Activated CD4-positive, alpha-beta memory T cell treated with anti-CD3 and anti-CD28 coated beads for 36 hours (primary cell): ENCODE data around the gene STS. TPM values are rescaled to one million over a fixed set of nuclear protein-coding genes. Genes with fewer than 3 reads are reported as not detected.

Source experiments
- CTCF ChIA-PET: fragments of 350-600 bp; sonication (Branson Sonifier 250); formaldehyde crosslinking; loops from one replicate; lab custom pipeline; 2021; ENCODE audit warnings: antibody characterized with exemption, inconsistent platforms; lab: Charles Lee
- POLR2A ChIA-PET: fragments of 350-600 bp; sonication (Branson Sonifier 250); formaldehyde crosslinking; loops from one replicate; lab custom pipeline; 2021; ENCODE audit warnings: antibody characterized with exemption; lab: Charles Lee
- DNase-seq: peaks from one replicate; pipeline ENCODE4 v3.0.0-alpha.2; 2020
- H3K27ac Mint-ChIP-seq: one replicate; pipeline ENCODE4 v1.8.0; 2021; ENCODE audit warnings: mixed read lengths
- H3K27me3 Mint-ChIP-seq: one replicate; pipeline ENCODE4 v1.8.0; 2021; ENCODE audit warnings: mixed read lengths
- H3K36me3 Mint-ChIP-seq: one replicate; pipeline ENCODE4 v1.8.0; 2021; ENCODE audit warnings: mixed read lengths
- H3K4me1 Mint-ChIP-seq: one replicate; pipeline ENCODE4 v1.8.0; 2021; ENCODE audit warnings: low read depth, mixed read lengths
- H3K4me3 Mint-ChIP-seq: one replicate; pipeline ENCODE4 v1.8.0; 2021; ENCODE audit warnings: mild to moderate bottlenecking, mixed read lengths
- H3K9me3 Mint-ChIP-seq: one replicate; pipeline ENCODE4 v1.8.0; 2021; ENCODE audit warnings: mixed read lengths
- intact Hi-C: fragments of 100-400 bp; cut with micrococcal nuclease; formaldehyde crosslinking; loops from one replicate; pipeline ENCODE4 v1.15.1; 2023
- total RNA-seq, 2 experiments: library from RNA; stranded (reverse); gene quantifications; one replicate each; pipeline ENCODE4 v1.2.3, GENCODE V29; 2021

STS gene
- total RNA-seq, 2 experiments from 2014 or later = 0.73 to 0.81 TPM

DNA sequence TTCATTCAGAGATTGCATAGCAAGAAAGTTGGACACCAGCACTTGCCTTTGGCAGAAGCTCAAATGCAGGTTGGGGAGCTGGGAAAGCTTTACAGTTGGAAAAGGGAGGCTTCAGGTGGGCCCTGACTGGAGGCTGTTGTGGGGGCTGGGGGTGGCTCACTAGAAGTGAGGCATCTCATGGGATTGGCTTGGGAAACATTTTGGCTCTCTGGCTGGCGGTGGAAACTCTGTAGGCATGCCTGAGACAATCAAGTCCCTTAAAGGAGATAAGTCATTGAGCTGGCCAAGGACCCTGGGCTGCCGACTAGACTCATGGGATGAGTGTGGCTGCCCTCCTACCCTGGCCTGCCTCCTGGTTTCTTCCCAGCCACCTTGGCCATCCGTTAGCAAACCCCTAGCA is 31.4 kb upstream of the STS start:
- CTCF ChIA-PET = no interaction called here
- POLR2A ChIA-PET = no interaction called here
- Mint-ChIP-seq H3K27me3 (no peaks in the 10 kb centered on the region), H3K36me3 (no peaks in the 10 kb centered on the region), H3K4me1 (peaks cover 11% of the 10 kb centered on the region), H3K4me3 (no peak overlapping the region), H3K27ac (no peak overlapping the region), H3K9me3 (no peaks in the 10 kb centered on the region)
- no peak for DNase-seq
- intact Hi-C loops = no loop called here

DNA sequence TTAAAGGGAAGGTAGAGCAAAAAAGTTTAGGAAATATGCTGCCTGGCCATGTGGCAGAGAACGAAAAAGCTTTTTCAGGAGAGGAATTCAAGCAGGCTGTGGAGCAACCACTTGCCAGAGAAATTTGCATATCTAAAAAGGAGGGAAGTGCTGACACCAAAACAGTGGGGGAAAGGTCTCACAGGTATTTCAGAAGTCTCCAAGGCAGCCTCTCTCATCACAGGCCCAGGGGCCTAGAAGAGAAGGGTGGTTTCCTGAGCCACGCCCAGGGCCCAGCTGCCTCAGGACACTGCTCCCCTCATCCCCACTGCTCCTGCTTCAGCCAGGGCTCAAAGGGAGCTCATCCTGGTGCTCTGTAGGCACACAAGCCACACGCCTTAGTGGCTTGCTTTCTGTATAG is 29.9 kb upstream of the STS start:
- DNase-seq = no peak
- no peaks in the 10 kb centered on the region for H3K27me3 Mint-ChIP-seq
- no peak overlapping the region for H3K27ac Mint-ChIP-seq
- intact Hi-C loops = no loop called here
- H3K4me1 Mint-ChIP-seq = peaks cover 11% of the 10 kb centered on the region
- POLR2A ChIA-PET = no interaction called here
- H3K36me3 Mint-ChIP-seq = no peaks in the 10 kb centered on the region
- CTCF ChIA-PET = no interaction called here
- H3K9me3 Mint-ChIP-seq = no peaks in the 10 kb centered on the region
- H3K4me3 Mint-ChIP-seq = no peak overlapping the region

DNA sequence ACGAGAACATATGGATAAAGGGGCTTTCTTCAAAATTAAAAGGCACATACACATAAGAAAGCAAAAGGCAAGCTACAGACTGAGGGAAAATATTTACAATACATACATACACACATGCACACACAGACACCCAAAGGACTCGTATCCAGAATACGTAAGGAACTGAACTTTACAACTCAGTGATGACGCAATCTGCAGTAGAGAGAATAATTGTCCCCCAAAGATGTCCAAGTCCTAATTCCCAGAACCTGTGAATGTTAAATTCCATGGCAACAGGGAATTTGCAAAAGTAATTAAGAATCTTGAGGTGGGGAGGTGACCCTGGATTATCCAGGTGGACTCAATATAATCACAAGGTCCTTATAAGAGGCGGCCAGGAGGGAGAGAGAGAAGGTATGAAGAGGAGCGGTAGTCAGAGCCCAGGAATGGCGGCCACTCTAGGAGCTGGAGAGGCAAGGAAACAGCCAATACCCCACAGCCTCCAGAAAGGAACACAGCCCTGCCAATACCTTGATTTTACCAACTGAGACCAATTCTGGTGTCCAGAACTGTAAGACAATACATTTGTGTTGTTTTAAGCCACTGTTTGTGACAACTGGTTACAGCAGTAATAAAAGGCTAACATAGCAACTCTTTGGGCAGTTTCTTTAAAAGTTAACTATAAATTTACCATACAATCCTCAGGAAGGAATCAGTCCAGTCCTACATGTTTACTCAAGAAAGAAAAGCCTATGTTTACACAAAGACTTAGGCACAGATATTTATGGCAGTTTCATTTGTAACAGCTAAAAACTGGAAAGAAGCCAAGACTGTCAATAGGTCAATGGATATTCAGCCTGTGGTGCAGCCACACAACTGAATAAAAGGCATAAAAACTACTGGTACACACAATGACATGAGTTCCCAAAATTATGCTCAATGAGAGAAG is 27.3 kb upstream of the STS start:
- POLR2A ChIA-PET = no interaction called here
- H3K4me3 Mint-ChIP-seq = no peak overlapping the region

DNA sequence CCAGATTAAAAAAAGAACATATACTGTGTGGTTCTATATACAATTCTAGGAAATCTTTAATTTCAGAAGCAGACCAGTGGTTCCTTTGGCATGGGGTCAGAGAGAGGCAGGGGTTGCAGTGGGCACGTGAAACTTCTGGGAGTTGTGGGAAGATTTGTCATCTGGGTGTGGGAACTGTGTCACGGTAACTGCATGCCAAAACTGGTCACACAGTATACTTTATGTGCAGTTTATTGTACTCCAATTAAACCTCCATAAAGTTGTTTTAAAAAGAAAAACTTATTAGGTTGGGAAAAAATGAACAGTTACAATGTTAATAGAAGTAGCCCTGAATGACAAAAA is 26.7 kb upstream of the STS start:
- peaks cover 6% of the 10 kb centered on the region for H3K36me3 Mint-ChIP-seq
- ChIA-PET CTCF (no interaction called here), POLR2A (no interaction called here)
- DNase-seq = no peak
- H3K27me3 Mint-ChIP-seq = no peaks in the 10 kb centered on the region
- H3K27ac Mint-ChIP-seq = no peak overlapping the region
- H3K4me3 Mint-ChIP-seq = no peak overlapping the region
- intact Hi-C loops = no loop called here
- peaks cover 10% of the 10 kb centered on the region for H3K4me1 Mint-ChIP-seq
- peaks cover 4% of the 10 kb centered on the region for H3K9me3 Mint-ChIP-seq

More for the DNA sequence above, 27.3 kb upstream of the STS start:
- Mint-ChIP-seq H3K27ac (no peak overlapping the region), H3K36me3 (peaks cover 3% of the 10 kb centered on the region), H3K4me1 (peaks cover 12% of the 10 kb centered on the region), H3K9me3 (no peaks in the 10 kb centered on the region), H3K27me3 (no peaks in the 10 kb centered on the region)
- CTCF ChIA-PET = no interaction called here
- no peak for DNase-seq
- intact Hi-C loops = no loop called here

DNA sequence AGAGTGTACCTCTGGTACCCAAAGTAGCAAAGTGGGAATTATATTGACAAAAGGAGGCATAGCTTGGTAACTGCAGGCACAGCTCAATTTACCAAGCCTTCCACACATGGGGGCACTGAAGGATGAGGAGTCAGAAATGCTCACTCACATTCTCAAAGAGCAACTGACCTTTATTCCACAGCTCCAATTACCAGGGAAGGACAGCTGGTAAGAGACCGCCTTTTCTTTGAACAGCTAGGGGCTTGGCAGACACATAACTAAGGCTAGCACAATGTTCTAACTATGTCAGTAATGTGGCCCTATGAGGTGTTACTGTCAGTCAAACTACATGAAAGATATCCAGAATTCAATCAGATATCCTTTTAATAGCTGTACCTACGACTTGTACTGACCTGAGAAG is 20.5 kb upstream of the STS start:
- no peak overlapping the region for H3K27ac Mint-ChIP-seq
- H3K4me1 Mint-ChIP-seq = peaks cover 1% of the 10 kb centered on the region
- ChIA-PET POLR2A (no interaction called here), CTCF (no interaction called here)
- H3K36me3 Mint-ChIP-seq = peaks cover 8% of the 10 kb centered on the region
- H3K9me3 Mint-ChIP-seq = peaks cover 4% of the 10 kb centered on the region
- no peak overlapping the region for H3K4me3 Mint-ChIP-seq
- no peaks in the 10 kb centered on the region for H3K27me3 Mint-ChIP-seq
- intact Hi-C loops = no loop called here
- no peak for DNase-seq

DNA sequence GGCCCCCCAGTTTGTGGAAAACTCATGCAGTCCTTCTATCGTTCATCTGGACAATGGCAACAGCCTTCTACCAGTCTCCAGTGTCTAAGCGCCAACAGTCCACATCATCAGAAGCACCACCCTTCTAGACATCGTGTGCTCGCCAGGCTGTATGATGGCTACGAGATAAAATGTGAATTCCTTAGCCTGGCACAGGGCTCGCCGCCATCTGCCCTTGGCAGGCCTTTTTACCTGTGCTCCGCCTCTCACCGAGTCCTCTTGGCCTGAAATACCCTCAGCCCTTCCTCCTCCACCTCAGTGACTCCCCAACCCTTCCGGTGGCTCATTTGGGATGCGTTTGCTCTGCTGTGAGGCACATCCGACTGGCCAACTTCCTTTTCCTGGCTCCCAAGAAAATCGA is 15.9 kb upstream of the STS start:
- CTCF ChIA-PET = no interaction called here
- no peak for DNase-seq
- Mint-ChIP-seq H3K4me3 (no peak overlapping the region), H3K27ac (no peak overlapping the region), H3K4me1 (peaks cover 19% of the 10 kb centered on the region), H3K36me3 (peaks cover 2% of the 10 kb centered on the region), H3K27me3 (no peaks in the 10 kb centered on the region), H3K9me3 (no peaks in the 10 kb centered on the region)
- intact Hi-C loops = loop anchor here (1.0 kb wide), 1 partner anchor 40 kb away; no protein-coding TSS in a partner anchor
- POLR2A ChIA-PET = no interaction called here

DNA sequence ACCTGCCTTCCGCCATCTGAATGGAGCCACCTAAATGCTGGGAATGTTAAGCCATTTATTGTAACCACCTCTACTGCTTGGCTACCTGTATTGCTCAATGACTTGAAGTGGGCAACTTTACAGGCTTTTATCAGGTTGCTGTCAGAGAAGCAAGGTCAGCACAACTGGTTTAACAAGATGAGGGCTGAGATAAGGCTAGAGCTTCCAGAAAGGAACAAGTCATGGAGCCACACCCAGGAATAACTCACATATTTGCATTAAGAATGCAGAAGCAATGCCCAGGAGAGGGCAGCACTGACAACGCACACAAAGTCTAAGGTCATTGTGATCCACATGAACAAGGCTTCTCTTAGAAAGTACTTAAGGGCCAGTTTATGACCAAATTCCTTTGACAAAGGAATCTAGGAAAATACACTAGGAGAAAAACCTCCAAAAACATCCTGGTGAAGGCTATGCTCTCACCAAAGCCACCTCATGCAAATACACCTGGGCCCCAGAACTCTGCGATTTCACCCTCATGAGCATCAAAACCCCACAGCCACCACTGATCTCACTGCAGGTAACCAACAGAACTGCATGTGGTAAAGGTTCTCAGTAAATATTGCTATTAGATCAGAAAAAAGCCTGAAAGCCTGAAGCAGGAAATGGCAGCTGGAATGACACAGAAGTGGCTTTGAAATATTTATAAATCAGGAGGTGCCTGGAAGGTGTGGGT is 15.0 kb upstream of the STS start:
- Mint-ChIP-seq H3K4me1 (peaks cover 19% of the 10 kb centered on the region), H3K4me3 (no peak overlapping the region), H3K27me3 (no peaks in the 10 kb centered on the region), H3K9me3 (no peaks in the 10 kb centered on the region), H3K36me3 (peaks cover 2% of the 10 kb centered on the region), H3K27ac (no peak overlapping the region)
- peak; percentile 31 for DNase-seq
- ChIA-PET CTCF (interaction anchor here (0.9 to 1.3 kb wide), 2 partner anchors 19 to 38 kb away, joined by 3 to 4 read pairs; no protein-coding TSS in a partner anchor), POLR2A (no interaction called here)
- intact Hi-C loops = loop anchor here (1.0 kb wide), 1 partner anchor 39 kb away; no protein-coding TSS in a partner anchor

DNA sequence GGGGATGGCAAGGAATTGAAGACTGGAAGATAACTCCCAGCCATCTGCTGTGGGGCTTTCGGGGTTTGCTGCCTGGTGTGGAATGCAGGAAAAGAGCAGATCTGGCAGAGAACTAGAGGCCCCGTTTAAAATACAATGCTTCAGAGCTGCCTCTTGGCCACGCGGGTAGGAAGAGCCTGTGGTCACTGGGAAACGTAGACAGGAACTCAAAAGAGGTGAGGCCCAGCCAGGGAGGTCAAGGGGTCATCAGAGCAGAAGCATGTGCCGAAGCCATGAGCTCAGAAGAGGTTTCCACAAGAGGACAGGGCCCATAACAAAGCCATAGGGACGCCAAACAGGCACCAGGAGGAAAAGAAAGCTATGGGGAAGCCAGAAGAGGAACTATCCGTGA is 14.5 kb upstream of the STS start:
- intact Hi-C loops = no loop called here
- ChIA-PET POLR2A (no interaction called here), CTCF (interaction anchor here (0.9 to 1.3 kb wide), 2 partner anchors 18 to 38 kb away, joined by 3 to 4 read pairs; no protein-coding TSS in a partner anchor)
- peaks cover 22% of the 10 kb centered on the region for H3K4me1 Mint-ChIP-seq
- DNase-seq = no peak
- H3K27me3 Mint-ChIP-seq = no peaks in the 10 kb centered on the region
- peaks cover 2% of the 10 kb centered on the region for H3K36me3 Mint-ChIP-seq
- no peak overlapping the region for H3K27ac Mint-ChIP-seq
- H3K4me3 Mint-ChIP-seq = no peak overlapping the region
- H3K9me3 Mint-ChIP-seq = no peaks in the 10 kb centered on the region

DNA sequence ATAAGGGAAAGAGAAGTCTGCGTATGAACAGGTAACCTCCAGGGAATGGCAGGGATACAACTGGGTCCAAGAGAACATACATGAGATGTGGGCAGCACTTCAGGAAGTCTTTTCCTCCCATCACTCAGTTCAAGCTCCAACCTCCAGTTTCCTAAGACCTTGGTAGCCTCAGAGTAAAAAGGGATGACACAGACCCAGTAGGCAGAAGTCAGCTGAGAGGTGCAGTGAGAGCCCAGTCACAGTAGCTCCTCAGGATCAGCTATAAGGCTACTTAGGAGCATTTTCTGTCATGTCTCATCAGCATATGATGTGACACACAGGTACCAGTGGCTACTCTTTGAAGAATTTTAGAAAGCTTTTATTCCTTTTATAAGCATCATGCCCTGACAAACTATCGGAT is 12.5 kb upstream of the STS start:
- POLR2A ChIA-PET = no interaction called here
- H3K9me3 Mint-ChIP-seq = no peaks in the 10 kb centered on the region
- H3K27me3 Mint-ChIP-seq = no peaks in the 10 kb centered on the region
- H3K4me1 Mint-ChIP-seq = peaks cover 29% of the 10 kb centered on the region
- intact Hi-C loops = no loop called here
- no peak overlapping the region for H3K27ac Mint-ChIP-seq
- peaks cover 2% of the 10 kb centered on the region for H3K36me3 Mint-ChIP-seq
- H3K4me3 Mint-ChIP-seq = no peak overlapping the region
- no peak for DNase-seq
- CTCF ChIA-PET = interaction anchor here (0.6 kb wide), 1 partner anchor 1939 kb away, joined by 3 read pairs; no protein-coding TSS in a partner anchor

DNA sequence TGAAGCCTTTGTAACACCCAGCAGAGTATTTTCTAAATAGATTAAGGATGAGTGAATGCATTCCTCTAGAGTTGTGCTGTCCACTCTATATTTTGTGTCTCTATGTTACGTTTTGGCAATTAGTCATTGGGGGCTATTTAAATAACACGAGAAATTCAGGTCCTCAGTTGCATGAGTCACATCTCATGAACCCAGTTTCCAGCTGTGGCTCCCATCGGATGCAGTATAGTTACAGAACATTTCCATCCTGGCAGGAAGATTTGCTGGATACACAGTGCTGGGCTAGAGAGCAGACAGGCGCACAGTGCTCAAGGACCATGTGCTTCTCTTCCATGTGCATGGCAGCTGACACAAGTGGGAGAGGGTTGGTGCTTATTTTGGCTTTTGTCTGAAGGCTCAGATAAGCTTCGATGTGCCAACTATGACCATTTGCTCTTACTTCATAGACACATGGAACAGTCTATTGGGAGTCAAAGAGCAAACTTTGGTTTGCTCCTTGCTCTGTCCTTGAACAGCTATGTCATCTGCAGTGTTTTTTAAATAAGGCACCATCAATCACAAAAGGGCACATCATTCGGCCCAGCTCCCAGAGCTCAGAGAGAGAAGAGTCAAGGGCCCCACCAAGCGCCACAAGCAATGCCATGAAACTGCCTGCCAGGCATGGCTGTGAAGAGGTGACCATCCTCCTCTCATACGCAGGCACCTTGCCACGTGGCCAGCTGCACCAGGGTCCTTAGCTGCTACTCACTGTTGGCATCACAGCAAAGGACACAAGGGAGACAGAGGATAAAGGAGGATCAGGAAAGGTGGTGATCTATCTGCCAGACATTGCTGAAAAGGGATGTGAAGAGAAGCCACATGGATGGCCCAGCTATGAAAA is 8.1 kb upstream of the STS start:
- Mint-ChIP-seq H3K27me3 (no peaks in the 10 kb centered on the region), H3K4me3 (no peak overlapping the region), H3K27ac (no peak overlapping the region), H3K4me1 (peaks cover 31% of the 10 kb centered on the region), H3K9me3 (no peaks in the 10 kb centered on the region), H3K36me3 (no peaks in the 10 kb centered on the region)
- intact Hi-C loops = loop anchor here (10.0 kb wide), 1 partner anchor 85 kb away; no protein-coding TSS in a partner anchor
- CTCF ChIA-PET = no interaction called here
- no peak for DNase-seq
- POLR2A ChIA-PET = no interaction called here

DNA sequence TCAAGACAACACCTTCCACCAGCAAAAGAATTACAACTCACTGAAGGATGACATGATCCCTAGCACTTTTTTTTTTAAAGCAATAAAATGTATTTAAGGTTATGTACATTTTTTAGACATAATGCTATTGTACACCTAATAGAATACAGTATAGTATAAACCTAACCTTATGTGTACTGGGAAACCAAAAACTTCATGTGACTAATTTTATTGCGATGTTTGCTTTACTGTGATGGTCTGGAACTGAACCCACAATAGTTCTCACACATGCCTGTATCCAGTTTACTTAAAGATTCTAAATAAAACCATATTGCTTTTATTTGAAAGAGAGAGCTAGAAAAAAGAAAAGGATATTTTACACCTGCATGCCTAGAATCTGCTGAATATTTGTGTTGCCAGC is 4.4 kb upstream of the STS start:
- Mint-ChIP-seq H3K27me3 (no peaks in the 10 kb centered on the region), H3K27ac (no peak overlapping the region), H3K9me3 (no peaks in the 10 kb centered on the region), H3K4me1 (peaks cover 28% of the 10 kb centered on the region), H3K4me3 (no peak overlapping the region), H3K36me3 (no peaks in the 10 kb centered on the region)
- POLR2A ChIA-PET = no interaction called here
- intact Hi-C loops = loop anchor here (10.0 kb wide), 1 partner anchor 88 kb away; no protein-coding TSS in a partner anchor
- CTCF ChIA-PET = no interaction called here
- no peak for DNase-seq
